Hypothalamus (tissue), 51 donors: Measurements from ENCODE around the gene RPGRIP1L.
"Not testable (repeated sequence)": the region's sequence is repeated elsewhere in the genome, so short reads cannot be mapped to it uniquely, and the experiment has no call there.

Source experiments
- DNase-seq, 51 donors: peaks; one replicate each; lab custom pipeline; 2025; lab: John Stamatoyannopoulos, UW

The RPGRIP1L gene

GRCh38 chr16:53713403-53714204, 9.9 kb upstream of the RPGRIP1L start:
- no peak for DNase-seq

DNA sequence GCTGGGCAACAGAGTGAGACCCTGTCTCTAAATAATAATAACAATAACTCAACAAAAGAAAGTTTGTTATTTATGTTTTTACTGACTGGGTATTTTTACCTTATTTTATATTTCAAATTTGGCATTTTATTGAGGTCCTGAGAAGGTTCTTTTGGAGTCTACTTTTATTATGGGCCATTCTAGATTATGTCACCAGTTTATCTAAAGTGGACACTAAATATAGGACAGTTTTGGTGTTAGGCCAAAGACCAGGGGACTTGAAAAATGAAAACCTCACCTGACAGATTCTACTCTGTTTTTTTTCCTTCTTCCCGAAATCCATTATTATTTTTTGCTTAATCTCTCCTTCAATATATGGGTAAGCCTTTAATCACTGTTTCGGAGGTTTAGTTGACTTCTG, 8.4 kb upstream of the RPGRIP1L start:
- DNase-seq = no peak

DNA sequence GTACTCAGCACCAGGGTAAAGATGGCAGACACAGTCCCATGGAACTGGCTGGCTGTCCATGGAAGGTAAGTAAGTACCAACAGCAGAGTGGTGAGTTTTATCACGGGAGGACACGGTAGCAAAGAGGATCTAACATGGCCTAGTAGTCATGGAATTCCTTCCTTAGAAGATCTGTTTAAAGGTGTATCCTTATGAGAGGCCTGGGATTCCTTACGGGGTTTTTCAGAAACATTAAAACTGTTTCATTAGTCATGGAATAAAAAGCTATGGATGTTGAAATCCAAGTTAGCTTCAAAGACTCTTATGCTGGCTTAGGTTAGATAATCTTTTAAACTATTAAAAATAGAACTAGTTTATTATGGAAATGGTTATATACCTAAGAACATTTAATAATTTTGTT, 7.7 kb upstream of the RPGRIP1L start:
- no peak for DNase-seq

DNA sequence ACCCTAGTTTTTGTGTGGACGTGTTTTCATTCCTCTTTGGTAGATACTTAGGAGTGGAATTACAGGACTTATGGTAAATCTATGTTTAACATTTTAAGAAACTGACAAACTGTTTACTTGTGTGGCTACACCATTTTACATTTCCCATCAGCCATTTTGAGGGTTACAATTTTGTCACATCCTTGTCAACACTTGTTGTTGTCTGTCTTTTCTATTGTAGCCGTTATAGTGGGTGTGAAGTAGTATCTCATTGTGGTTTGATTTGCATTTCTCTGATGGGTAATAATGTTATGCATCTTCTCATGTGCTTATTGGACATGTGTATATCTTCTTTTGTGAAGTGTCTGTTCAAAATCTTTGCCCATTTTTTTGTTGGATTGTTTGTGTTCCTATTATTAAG, 4.8 kb upstream of the RPGRIP1L start:
- no peak for DNase-seq

GRCh38 chr16:53707671-53708070, 4.0 kb upstream of the RPGRIP1L start:
- no peak for DNase-seq

DNA sequence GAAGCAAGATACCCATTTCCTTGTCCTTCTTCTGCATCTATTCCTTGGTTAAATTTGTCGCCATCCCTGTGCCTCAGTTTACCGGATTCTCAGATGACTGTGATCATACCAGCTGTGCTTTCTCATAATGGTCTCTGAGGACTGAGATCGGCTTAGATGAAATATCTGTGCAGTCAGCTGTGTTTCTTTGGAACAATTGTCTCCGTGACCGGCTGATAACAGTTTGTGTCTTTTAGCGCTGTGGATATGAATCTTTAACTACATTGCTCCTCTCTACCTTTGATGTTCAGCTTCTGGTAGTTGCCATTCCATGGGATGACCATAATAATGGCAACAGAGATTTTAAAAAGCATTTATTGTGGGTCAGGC, 770 bp upstream of the RPGRIP1L start:
- no peak for DNase-seq

- not testable (repeated sequence) for DNase-seq
These were observed 5.4 kb downstream of the RPGRIP1L start for GRCh38 chr16:53698271-53698670.

GRCh38 chr16:53695070-53695469, 8.6 kb downstream of the RPGRIP1L start:
- DNase-seq = no peak

GRCh38 chr16:53693320-53693719, 10.3 kb downstream of the RPGRIP1L start:
- no peak for DNase-seq

GRCh38 chr16:53692146-53692545, 11.5 kb downstream of the RPGRIP1L start:
- DNase-seq = no peak

DNA sequence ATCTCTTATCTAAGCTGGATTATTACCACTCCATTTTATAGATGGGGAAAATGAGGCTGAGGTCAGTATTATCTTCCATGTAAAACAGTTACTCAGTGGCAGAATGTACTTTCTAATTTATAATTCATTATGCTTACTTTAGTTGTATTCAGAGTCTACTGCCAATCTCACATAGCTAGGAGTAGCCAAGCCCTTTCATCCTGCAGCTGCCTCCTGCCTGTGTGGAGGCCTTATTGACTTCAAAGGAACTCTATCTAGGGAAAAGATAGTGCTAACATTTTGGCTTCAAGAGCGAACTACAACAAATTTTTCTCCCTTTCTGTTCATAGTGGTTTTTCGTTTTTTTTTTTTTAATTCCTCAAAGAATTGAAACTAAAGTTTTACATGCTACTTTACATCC, 12.9 kb downstream of the RPGRIP1L start:
- no peak for DNase-seq

DNA sequence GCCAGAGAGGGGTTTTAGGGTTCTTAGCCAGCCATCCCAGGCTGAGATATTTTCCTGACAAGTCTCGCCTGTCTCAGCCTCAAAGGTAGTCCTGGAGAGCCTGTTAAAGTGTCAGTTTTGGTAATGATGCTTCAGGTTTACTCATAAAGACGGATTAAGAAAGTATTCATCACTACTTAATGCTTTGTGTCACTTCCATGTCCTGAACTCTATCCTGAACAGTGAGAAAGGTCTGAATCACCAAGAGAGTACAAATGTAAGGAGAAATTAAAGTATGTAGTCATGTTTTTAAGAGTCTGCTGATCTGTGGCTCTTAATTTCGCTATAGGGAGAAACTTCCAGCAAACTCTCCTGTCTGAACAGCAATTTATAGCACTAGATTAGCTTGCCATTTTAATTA, 14.0 kb downstream of the RPGRIP1L start:
- DNase-seq = no peak

DNA sequence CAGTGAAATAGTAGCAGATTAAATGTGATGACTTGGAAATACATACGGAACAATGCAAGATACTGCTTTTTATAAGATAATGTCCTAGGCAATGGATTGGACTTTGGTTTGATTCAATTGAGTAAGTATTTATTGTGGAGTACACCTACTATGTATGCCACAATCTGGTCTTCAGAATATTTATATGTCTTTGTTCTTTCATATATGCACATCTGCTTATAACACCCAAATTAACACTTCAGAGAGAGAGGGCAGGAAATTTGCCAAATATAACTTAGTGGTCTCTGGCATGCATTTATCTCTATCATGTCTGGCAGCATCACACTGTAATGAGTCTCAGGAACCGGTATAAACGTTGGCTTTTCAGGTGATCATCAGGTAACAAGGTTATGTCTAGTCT, 16.9 kb downstream of the RPGRIP1L start:
- no peak for DNase-seq

- DNase-seq = not testable (repeated sequence)
These were observed 18.3 kb downstream of the RPGRIP1L start for GRCh38 chr16:53685334-53685733.

DNA sequence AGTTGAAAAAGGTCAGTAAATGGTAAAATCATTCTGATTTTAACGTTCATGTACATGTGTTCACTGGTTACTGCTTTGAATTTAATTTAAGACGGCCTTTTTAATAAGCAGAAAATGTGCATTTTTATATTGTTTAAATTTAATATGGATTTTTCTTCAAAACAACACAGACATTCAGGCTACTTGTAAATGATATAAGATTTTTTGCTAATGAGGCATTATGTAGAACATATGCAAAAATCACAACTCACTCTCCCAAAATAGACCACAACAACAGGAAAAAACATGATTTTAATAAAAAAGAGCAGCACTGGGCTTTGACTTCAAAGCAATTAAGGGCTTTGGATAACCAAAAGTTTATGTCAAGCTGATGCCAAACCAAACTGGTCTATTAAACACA, 22.3 kb downstream of the RPGRIP1L start:
- DNase-seq = no peak

DNA sequence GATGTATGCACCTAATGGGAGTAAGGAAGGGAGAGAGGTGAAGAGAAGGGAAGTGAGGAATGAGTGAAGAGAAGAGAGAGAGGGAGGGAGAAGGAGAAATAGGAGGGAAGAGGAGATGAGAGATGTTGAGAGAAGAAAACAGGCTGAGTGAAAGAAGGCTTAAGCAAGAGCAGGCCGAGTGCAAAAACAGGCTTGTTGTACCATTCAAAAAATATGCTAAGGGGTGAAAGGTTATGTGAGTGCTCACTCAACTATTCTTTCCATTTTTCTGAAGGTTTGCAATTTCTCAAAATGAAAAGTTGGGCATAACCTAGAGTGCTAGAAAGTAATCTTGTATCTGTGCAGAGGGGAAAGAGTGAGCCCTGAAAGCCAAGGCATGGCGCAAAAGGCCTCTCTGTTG, 22.9 kb downstream of the RPGRIP1L start:
- no peak for DNase-seq

GRCh38 chr16:53678756-53679343, 24.8 kb downstream of the RPGRIP1L start:
- no peak for DNase-seq

- no peak for DNase-seq
These were observed 25.5 kb downstream of the RPGRIP1L start for GRCh38 chr16:53678155-53678554.

DNA sequence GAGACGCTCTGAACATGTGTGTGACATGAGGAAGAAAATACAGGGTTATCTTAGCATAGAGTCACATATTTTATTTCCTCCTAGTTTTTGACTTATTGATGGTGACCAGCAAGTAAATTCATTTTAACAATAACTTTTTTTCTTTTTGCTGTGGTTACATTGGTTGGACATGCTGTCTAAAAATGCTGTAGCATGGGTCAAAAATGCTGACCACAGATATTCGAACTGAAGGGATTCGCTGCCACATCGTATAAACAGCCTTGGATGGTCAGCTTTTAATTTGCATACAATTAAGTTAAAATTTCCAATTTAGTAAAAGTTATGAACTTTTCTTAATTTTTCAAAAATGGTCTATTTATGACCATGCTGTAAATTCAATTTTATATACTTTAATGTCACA, 30.5 kb downstream of the RPGRIP1L start:
- DNase-seq = no peak

GRCh38 chr16:53672461-53672860, 31.2 kb downstream of the RPGRIP1L start:
- no peak for DNase-seq

GRCh38 chr16:53668869-53669268, 34.8 kb downstream of the RPGRIP1L start:
- DNase-seq = no peak

GRCh38 chr16:53666786-53667415, 36.8 kb downstream of the RPGRIP1L start:
- DNase-seq = no peak
